ENCODE measurements around the gene AIPL1. TPM values are rescaled to one million over a fixed set of nuclear protein-coding genes. Genes with fewer than 3 reads are reported as not detected.
"Not testable (repeated sequence)": the region's sequence is repeated elsewhere in the genome, so short reads cannot be mapped to it uniquely, and the experiment has no call there.

The AIPL1 gene
- total and polyA plus RNA-seq, 10 of the 15 experiments (the other 5 are each of a cell fraction or from before 2014, with no cell fraction given): not detected

GRCh38 chr17:6483507-6483906, 48.6 kb upstream of the AIPL1 start (continued):
- no peak for TF ChIP-seq SREBF2 (IDR thresholded peaks at IDR 0.05; ENCODE audit: low read length)
- TF ChIP-seq EP300 (IDR thresholded peaks at IDR 0.05; ENCODE audit: borderline replicate concordance in 1 of 2, control insufficient read depth in 1 of 2, low read depth in 2 of 2, low read length in 2 of 2): no peak
- TF ChIP-seq SPI1 (IDR thresholded peaks at IDR 0.05; ENCODE audit: borderline replicate concordance, insufficient read depth, low read depth, low read length): no peak
- no peak for TF ChIP-seq SMC3 (IDR thresholded peaks at IDR 0.05; ENCODE audit: borderline replicate concordance, low read length)
- no peak for TF ChIP-seq E4F1 (IDR thresholded peaks at IDR 0.05; ENCODE audit: borderline replicate concordance, partially characterized antibody)
- no peak for TF ChIP-seq FOXK2 (IDR thresholded peaks at IDR 0.05)
- TF ChIP-seq MYB (IDR thresholded peaks at IDR 0.05; ENCODE audit: borderline replicate concordance, low read depth, low read length): no peak

GRCh38 chr17:6482796-6483195, 47.9 kb upstream of the AIPL1 start:
- H3K4me1 ChIP-seq (ENCODE audit: control insufficient read depth, insufficient read depth, low read length); H3K27ac ChIP-seq (ENCODE audit: control insufficient read depth, insufficient read depth); H3K4me2 ChIP-seq (ENCODE audit: control insufficient read depth, insufficient read depth); CTCF ChIA-PET; H3K4me3 ChIP-seq; H2AFZ ChIP-seq (ENCODE audit: control insufficient read depth, low read depth, low read length); H4K20me1 ChIP-seq (ENCODE audit: control insufficient read depth, insufficient read depth); H3K9me3 ChIP-seq (replicated peaks; ENCODE audit: control insufficient read depth, insufficient read depth, low read length); H3K36me3 ChIP-seq (ENCODE audit: control insufficient read depth in 2 of 2, insufficient read depth in 2 of 2, low read length in 1 of 2); RAD21 ChIA-PET (ENCODE audit: unreplicated experiment); in situ Hi-C loops (cut with MboI); ATAC-seq; SMC1A ChIA-PET (ENCODE audit: uncharacterized antibody, unreplicated experiment); BruUV-seq (replicated peaks); H3K79me2 ChIP-seq (ENCODE audit: control insufficient read depth, insufficient read depth, low read length); FAIRE-seq; H3K9ac ChIP-seq (ENCODE audit: control insufficient read depth, insufficient read depth, low read length); DNase-seq (ENCODE audit: low read depth, low spot score); intact Hi-C loops (cut with micrococcal nuclease; ENCODE audit: unreplicated experiment): not testable (repeated sequence)
- WGBS (ENCODE audit: insufficient coverage, insufficient replicate concordance, low lambda C conversion rate, missing lambda C conversion rate): 30% methylated on average over 10 of the region's 10 CpGs
- peaks cover 0 to 12% of the 10 kb centered on the region in 2 experiments; a peak in 3 of 4 replicates for H3K27me3 ChIP-seq (replicated peaks in 1 of 2; ENCODE audit: control insufficient read depth in 2 of 2, insufficient read depth in 2 of 2, low read length in 1 of 2)
- POLR2A ChIA-PET: interaction anchor here (0.6 to 1.1 kb wide), 2 partner anchors 9 to 355 kb away, joined by 6 read pairs; no protein-coding TSS in a partner anchor
